Measurements from ENCODE around the gene E2F7.
A peak's percentile ranks its signal among the peaks of the same experiment; 100 is the strongest.
"Not testable (repeated sequence)": the region's sequence is repeated elsewhere in the genome, so short reads cannot be mapped to it uniquely, and the experiment has no call there.

The E2F7 gene

DNA sequence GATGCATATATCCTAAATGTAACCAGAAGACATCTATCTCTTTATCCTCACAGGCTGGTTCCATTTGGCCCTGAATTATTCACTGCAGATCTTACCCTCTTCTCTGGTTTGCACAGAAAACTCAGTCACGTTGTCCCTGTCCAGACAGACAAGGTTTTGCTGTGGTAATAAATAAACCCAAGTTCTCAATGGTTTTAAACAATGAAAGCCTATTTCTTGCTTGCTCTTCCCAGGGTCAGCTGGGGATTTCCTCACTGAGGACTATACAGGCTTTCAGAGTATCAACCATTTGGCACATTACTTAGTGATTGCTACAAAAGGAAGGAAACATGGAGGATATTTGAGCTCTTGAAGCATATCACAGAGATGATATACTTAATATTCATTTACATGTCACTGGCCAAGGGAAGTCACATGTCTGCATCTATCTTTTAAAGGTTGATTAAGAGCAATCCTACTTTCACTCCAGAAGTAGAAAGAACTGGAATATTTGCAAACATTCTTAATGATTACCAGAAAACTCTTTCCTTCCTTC is 24.4 kb upstream of the E2F7 start:
- Histone ChIP-seq H3K4me3 (ENCODE audit: low read length) (no peak overlapping the region), H3K36me3 (ENCODE audit: control insufficient read depth, low read depth, low read length) (no peaks in the 10 kb centered on the region), H3K27me3 (ENCODE audit: control insufficient read depth, insufficient read depth, low read length) (no peaks in the 10 kb centered on the region), H3K9ac (ENCODE audit: low read length) (no peak overlapping the region), H3K27ac (ENCODE audit: low read length) (no peak overlapping the region), H3K4me1 (ENCODE audit: control insufficient read depth, low read depth, low read length) (no peaks in the 10 kb centered on the region), H3K9me3 (ENCODE audit: control insufficient read depth, low read depth, low read length) (no peaks in the 10 kb centered on the region)

DNA sequence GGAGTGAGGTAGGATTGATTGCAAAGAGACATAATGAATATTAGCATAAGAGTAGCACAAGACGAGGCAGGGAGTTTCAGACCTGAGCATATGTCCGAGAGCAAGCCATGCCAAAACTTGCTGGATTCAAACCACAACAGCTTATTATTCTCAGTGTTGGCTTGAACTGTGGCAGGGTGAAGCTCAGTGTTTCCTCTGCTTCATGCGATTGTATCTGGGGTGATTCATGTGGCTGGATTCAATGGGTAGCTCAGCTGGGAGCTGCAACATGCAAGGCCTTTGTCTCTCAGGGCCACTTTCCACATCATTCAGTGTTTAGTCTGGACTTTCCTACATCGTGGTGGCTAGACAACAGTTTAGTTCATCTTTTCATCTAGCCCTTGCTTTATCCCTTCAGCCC is 22.1 kb upstream of the E2F7 start:
- Histone ChIP-seq H3K9ac (ENCODE audit: low read length) (no peak overlapping the region), H3K27ac (ENCODE audit: low read length) (no peak overlapping the region), H3K36me3 (ENCODE audit: control insufficient read depth, low read depth, low read length) (no peaks in the 10 kb centered on the region), H3K4me3 (ENCODE audit: low read length) (no peak overlapping the region), H3K27me3 (ENCODE audit: control insufficient read depth, insufficient read depth, low read length) (no peaks in the 10 kb centered on the region), H3K9me3 (ENCODE audit: control insufficient read depth, low read depth, low read length) (no peaks in the 10 kb centered on the region), H3K4me1 (ENCODE audit: control insufficient read depth, low read depth, low read length) (no peaks in the 10 kb centered on the region)

DNA sequence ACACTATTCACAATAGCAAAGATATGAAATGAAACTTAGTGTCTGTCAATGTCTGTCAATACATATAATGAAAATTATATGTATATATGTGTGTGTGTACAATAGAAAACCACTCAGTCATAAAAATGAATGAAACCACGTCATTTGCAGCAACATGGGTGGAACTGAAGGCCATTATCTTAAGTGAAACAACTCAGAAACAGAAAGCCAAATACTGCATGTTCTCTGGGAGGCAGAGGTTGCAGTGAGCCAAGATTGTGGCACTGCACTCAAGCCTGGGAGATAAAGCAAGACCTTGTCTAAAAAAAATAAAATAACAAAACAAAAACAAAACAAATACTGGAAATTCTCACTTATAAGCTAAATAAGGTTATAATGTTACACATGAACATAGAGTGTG is 16.7 kb upstream of the E2F7 start:
- Histone ChIP-seq H3K27me3 (ENCODE audit: control insufficient read depth, insufficient read depth, low read length) (no peaks in the 10 kb centered on the region), H3K27ac (ENCODE audit: low read length) (no peak overlapping the region), H3K9me3 (ENCODE audit: control insufficient read depth, low read depth, low read length) (no peaks in the 10 kb centered on the region), H3K4me1 (ENCODE audit: control insufficient read depth, low read depth, low read length) (no peaks in the 10 kb centered on the region), H3K36me3 (ENCODE audit: control insufficient read depth, low read depth, low read length) (no peaks in the 10 kb centered on the region), H3K9ac (ENCODE audit: low read length) (no peak overlapping the region), H3K4me3 (ENCODE audit: low read length) (no peak overlapping the region)

DNA sequence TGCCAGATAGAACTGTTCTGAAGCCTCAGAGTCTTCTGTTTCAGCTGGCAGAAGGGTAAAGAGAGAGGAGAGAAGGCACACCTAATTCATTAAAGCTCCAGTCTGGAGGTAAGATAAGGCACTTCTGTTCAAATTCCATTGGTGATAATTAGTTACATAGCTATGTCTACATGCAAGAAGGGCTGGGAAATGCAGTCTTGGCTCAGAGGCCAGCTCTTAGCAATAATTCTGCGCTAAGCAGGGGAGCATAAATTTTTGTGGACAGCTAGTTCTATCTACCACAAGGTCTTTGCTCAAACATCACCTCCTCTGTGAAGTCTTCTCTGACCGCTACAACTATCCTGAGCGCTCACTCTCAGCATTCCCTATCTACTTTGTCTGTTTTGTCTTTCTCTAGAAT is 14.3 kb upstream of the E2F7 start:
- no peak overlapping the region for H3K9ac ChIP-seq (ENCODE audit: low read length)
- H3K4me1 ChIP-seq (ENCODE audit: control insufficient read depth, low read depth, low read length), result no peaks in the 10 kb centered on the region
- H3K4me3 ChIP-seq (ENCODE audit: low read length), result no peak overlapping the region
- H3K36me3 ChIP-seq (ENCODE audit: control insufficient read depth, low read depth, low read length), result no peaks in the 10 kb centered on the region
- no peak overlapping the region for H3K27ac ChIP-seq (ENCODE audit: low read length)
- no peaks in the 10 kb centered on the region for H3K27me3 ChIP-seq (ENCODE audit: control insufficient read depth, insufficient read depth, low read length)
- H3K9me3 ChIP-seq (ENCODE audit: control insufficient read depth, low read depth, low read length), result no peaks in the 10 kb centered on the region

DNA sequence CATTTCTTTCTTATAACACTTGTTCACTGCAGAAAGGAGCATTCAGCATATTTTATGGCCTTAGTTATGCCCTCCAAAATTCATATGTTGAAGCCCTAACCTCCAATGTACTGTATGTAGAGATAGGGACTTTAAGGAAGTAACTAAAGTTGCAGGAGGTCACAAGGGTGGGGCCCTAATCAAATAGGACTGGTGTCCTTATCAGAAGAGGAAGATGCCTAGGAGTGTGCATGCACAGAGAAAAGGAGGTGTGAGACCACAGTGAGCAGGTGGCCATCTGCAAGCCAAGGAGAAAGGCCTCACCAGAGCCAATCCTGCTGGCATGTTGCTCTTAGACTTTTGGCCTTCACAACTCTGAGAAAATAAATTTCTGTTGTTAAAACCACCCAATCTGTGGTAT is 12.9 kb upstream of the E2F7 start:
- H3K27ac ChIP-seq (ENCODE audit: low read length), result no peak overlapping the region
- no peaks in the 10 kb centered on the region for H3K36me3 ChIP-seq (ENCODE audit: control insufficient read depth, low read depth, low read length)
- H3K27me3 ChIP-seq (ENCODE audit: control insufficient read depth, insufficient read depth, low read length), result no peaks in the 10 kb centered on the region
- no peaks in the 10 kb centered on the region for H3K9me3 ChIP-seq (ENCODE audit: control insufficient read depth, low read depth, low read length)
- no peaks in the 10 kb centered on the region for H3K4me1 ChIP-seq (ENCODE audit: control insufficient read depth, low read depth, low read length)
- no peak overlapping the region for H3K4me3 ChIP-seq (ENCODE audit: low read length)
- H3K9ac ChIP-seq (ENCODE audit: low read length), result no peak overlapping the region

DNA sequence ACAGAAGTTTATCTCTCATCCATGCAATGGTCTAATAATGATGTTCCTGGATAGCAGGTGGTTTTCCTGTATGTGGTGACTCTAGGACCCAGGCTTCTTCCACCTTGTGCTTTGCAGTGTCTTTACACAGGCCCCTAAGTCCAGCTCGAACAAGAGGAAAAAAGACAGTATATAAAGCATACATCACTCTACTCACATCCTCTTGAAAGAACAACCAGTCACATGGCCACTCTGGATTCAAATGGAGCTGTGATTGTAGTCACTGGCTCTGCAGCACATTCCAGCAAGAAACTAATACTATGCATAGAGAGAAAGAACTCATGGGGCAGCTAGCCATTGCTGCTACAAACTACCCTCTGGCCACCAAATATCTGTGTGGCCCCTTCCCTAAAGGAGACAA is 11.5 kb upstream of the E2F7 start:
- Histone ChIP-seq H3K4me1 (ENCODE audit: control insufficient read depth, low read depth, low read length) (no peaks in the 10 kb centered on the region), H3K27me3 (ENCODE audit: control insufficient read depth, insufficient read depth, low read length) (no peaks in the 10 kb centered on the region), H3K9me3 (ENCODE audit: control insufficient read depth, low read depth, low read length) (no peaks in the 10 kb centered on the region), H3K4me3 (ENCODE audit: low read length) (no peak overlapping the region), H3K27ac (ENCODE audit: low read length) (no peak overlapping the region), H3K9ac (ENCODE audit: low read length) (no peak overlapping the region), H3K36me3 (ENCODE audit: control insufficient read depth, low read depth, low read length) (no peaks in the 10 kb centered on the region)

DNA sequence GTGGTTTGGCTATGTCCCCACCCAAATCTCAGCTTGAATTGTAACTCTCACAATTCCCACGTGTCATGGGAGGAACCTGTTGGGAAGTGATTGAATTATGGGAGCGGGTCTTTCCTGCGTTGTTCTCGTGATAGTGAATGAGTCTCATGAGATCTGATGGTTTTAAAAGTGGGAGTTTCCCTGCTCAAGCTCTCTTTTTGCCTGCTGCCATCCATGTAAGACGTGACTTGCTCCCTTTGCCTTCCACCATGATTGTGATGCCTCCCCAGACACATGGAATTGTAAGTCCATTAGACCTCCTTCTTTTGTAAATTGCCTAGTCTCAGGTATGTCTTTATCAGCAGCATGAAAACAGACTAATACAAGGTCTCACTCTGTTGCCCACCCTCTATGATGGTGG is 8.5 kb upstream of the E2F7 start:
- not testable (repeated sequence) for H3K9ac ChIP-seq (ENCODE audit: low read length); H3K4me3 ChIP-seq (ENCODE audit: low read length); H3K9me3 ChIP-seq (ENCODE audit: control insufficient read depth, low read depth, low read length); H3K27me3 ChIP-seq (ENCODE audit: control insufficient read depth, insufficient read depth, low read length); H3K36me3 ChIP-seq (ENCODE audit: control insufficient read depth, low read depth, low read length); H3K4me1 ChIP-seq (ENCODE audit: control insufficient read depth, low read depth, low read length); H3K27ac ChIP-seq (ENCODE audit: low read length)

DNA sequence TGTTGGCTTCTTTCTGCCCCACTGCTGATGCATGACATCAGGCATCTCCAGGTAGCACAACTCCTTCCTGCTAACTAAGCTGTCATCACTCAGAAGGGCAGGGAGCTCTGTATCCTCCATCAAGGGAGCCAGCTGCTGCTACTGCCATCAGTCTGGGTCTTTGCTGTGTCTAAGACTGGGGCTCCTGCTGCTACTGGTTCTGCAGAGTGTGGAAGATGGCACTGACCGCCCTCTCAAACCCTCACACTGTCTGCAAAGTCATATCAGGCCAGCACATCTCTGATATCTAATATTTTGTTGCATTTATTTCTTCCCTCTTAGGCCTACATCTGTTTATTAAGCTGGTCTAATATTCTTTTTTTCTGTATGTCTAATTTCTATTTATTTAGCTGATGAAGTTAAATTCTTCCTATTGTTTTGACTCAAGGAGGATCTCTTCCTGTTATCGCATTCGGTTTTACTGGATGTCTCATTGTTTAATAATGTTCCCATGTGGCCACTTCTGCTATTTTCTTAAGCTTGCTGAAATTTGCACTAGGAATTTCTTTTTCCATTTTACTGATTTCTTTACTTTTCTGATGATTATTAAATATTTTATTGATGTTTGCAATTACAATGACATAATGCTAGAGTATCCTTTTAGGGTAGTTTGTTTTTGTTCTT is 7.6 kb upstream of the E2F7 start:
- no peak overlapping the region for H3K4me3 ChIP-seq (ENCODE audit: low read length)

DNA sequence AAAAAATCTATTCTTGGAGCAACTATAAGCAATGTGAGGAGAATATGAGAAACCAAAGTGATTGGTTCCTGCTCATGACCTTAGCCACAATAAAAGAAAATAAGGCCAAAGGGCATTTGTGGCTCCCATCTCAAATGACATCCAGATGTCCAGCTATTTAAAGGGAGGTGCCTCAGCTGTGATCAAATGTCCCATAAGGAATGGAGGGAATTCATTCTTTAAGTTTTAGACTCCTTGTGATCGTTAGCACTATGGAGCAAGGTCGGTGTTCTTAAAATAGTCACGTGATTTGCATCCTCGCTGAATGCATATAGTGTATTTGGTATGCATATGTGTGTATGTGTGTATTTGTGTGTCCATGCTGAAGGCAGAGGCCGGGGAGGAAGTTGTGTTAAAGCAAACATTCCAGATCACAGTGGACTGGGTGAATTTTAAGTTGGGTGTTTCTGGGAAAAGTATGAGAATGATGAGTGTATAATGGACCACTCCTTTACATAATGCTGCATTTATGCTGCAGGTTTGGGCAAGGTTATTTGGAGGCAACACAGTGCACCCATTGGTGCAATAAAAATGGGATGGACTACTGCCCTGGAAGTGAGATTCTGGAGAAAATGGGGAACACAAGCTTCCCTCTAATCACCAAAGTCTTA is 5.6 kb upstream of the E2F7 start:
- Histone ChIP-seq H3K27ac (ENCODE audit: low read length) (no peak overlapping the region), H3K9ac (ENCODE audit: low read length) (no peak overlapping the region), H3K9me3 (ENCODE audit: control insufficient read depth, low read depth, low read length) (no peaks in the 10 kb centered on the region)

More for the DNA sequence above, 7.6 kb upstream of the E2F7 start:
- Histone ChIP-seq H3K4me1 (ENCODE audit: control insufficient read depth, low read depth, low read length) (no peaks in the 10 kb centered on the region), H3K36me3 (ENCODE audit: control insufficient read depth, low read depth, low read length) (no peaks in the 10 kb centered on the region), H3K9me3 (ENCODE audit: control insufficient read depth, low read depth, low read length) (no peaks in the 10 kb centered on the region), H3K9ac (ENCODE audit: low read length) (no peak overlapping the region), H3K27ac (ENCODE audit: low read length) (no peak overlapping the region), H3K27me3 (ENCODE audit: control insufficient read depth, insufficient read depth, low read length) (no peaks in the 10 kb centered on the region)

DNA sequence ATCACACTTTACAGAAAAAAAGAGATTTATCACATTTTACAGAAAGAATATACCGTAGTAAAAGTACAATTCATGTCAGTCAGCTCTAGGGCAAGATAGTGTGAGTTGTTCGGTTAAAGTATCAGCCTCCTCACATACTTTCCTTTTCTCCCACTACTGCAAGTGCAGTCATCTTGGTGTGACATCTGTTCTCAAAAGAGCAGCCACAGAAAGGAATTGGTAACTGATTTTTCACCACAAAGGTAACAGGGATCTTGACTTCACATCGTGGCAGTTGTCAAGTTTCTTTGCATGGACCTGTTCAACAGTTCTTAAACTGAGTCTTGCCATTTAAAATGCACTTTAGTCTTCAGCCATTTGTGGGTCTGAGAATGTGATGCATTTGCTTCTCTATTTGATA is 5.0 kb upstream of the E2F7 start:
- Histone ChIP-seq H3K27me3 (ENCODE audit: control insufficient read depth, insufficient read depth, low read length) (no peaks in the 10 kb centered on the region), H3K9ac (ENCODE audit: low read length) (no peak overlapping the region), H3K36me3 (ENCODE audit: control insufficient read depth, low read depth, low read length) (no peaks in the 10 kb centered on the region), H3K9me3 (ENCODE audit: control insufficient read depth, low read depth, low read length) (no peaks in the 10 kb centered on the region), H3K27ac (ENCODE audit: low read length) (no peak overlapping the region), H3K4me1 (ENCODE audit: control insufficient read depth, low read depth, low read length) (peaks cover 8% of the 10 kb centered on the region), H3K4me3 (ENCODE audit: low read length) (no peak overlapping the region)

More for the DNA sequence above, 5.6 kb upstream of the E2F7 start:
- Histone ChIP-seq H3K4me3 (ENCODE audit: low read length) (no peak overlapping the region), H3K4me1 (ENCODE audit: control insufficient read depth, low read depth, low read length) (peaks cover 8% of the 10 kb centered on the region), H3K27me3 (ENCODE audit: control insufficient read depth, insufficient read depth, low read length) (no peaks in the 10 kb centered on the region), H3K36me3 (ENCODE audit: control insufficient read depth, low read depth, low read length) (no peaks in the 10 kb centered on the region)

DNA sequence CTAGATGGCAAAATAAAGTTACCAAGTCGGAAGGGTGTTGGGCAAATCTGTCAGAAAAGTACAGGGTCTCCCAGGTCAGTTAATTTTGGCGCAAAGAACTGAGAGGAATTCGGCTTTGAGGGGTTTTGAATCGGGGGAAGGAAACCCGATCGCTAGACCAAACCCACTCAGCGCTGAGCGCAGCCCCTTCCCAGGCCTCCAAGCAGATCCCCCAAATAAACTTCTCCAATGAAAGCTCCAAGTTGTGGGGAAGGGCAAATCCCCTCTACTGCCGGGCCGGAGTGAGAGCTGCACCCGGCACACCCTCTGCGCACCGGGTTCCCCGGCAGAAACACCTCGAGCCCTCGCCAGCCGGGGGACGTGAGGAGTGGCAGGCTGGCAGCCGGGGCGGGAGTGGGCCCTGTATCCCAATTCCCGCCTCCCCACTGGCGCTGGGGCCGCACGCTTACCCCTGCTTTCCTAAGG is 441 bp downstream of the E2F7 start:
- H3K9me3 ChIP-seq (ENCODE audit: control insufficient read depth, low read depth, low read length), result no peaks in the 10 kb centered on the region
- peak overlapping the region; percentile 80 for H3K27ac ChIP-seq (ENCODE audit: low read length)
- peak overlapping the region; percentile 81 for H3K4me3 ChIP-seq (ENCODE audit: low read length)
- peaks cover 17% of the 10 kb centered on the region for H3K4me1 ChIP-seq (ENCODE audit: control insufficient read depth, low read depth, low read length)
- H3K36me3 ChIP-seq (ENCODE audit: control insufficient read depth, low read depth, low read length), result peaks cover 36% of the 10 kb centered on the region
- no peaks in the 10 kb centered on the region for H3K27me3 ChIP-seq (ENCODE audit: control insufficient read depth, insufficient read depth, low read length)
- H3K9ac ChIP-seq (ENCODE audit: low read length), result peak overlapping the region; percentile 95
